ENCODE measurements around the gene AGA.

Gene AGA

DNA sequence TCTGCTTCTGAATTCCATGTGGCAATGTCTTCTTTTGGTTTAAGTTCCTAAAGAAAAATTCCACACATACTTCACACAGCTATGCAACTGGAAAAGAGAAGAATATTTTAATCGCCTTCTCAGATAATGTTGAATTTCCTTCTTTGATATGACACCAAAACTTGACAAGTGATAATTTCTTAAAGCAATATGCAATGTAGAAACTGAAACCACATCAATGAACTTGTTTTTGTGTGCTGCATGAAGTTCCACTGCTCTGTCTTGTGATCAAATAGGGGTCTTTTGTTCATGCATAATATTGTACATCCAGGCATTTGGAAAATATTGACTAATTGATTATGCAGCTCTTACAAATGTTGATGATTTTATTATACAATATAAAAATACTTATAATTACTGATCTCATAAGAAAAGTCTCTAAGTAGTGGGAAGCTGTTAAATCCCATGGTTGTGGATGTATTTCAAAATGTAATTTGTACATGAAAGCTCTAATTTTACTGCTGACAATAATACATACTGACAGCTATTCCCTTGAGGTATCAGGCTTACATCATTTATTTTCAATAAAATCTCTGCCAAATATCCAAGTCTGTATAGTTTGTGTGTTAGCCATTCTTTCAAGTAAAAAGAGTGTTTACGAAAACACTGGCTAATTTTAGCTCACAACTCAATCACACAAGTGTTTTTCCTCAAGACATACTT is 56.5 kb downstream of the AGA start:
- DNase-seq: no peak

GRCh38 chr4:177384856-177385397 is 57.3 kb downstream of the AGA start:
- no peak for DNase-seq

DNA sequence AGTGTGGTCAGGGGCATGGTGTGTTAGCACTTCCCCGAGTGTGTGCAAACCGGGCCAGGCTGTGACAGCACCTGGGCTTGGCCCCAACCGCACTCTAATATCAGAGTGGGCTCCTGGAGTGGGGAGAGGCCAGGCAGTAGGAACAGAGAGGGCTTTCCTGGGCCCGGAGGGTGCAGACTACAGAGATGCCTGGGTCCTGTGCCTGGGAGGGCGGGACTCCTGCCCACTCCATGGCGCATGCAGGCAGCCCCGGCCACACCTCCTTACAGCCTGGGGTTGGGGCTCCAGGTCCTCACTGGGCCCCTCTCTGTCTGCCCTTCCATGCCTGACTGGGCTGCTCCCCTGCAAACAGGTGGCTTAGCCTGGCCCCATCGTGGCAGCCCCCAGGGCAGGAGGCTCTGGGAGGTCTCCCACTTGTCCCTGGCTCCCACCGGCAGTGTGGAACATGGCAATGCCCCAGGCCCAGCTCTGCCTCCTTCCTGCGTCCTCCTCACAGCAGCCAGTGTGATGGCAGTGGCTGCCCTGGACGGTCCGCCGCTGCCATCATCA is 60.4 kb downstream of the AGA start:
- no peak for DNase-seq

All from NCI-H1436 (cell line).